ENCODE results near the gene CDHR3. TPM values are rescaled to one million over a fixed set of nuclear protein-coding genes. Genes with fewer than 3 reads are reported as not detected.

Gene CDHR3
- total and polyA plus RNA-seq, 9 of the 15 experiments (the other 6 are each of a cell fraction or from before 2014, with no cell fraction given): 0.03 to 0.66 (median 0.24) TPM; not detected in 1

- TF ChIP-seq ZNF609 (CRISPR knock-in tag; IDR thresholded peaks at IDR 0.05; ENCODE audit: borderline replicate concordance) (no peak), NRF1 (conservative IDR thresholded peaks at IDR 0.05 in 1 of 2, IDR thresholded peaks at IDR 0.05 in 1 of 2) (peak; percentile 64 to 70), TRIM28 (IDR thresholded peaks at IDR 0.05) (no peak), ARID3A (IDR thresholded peaks at IDR 0.05; ENCODE audit: borderline replicate concordance, low read depth, low read length) (no peak), ZKSCAN3 (CRISPR knock-in tag; IDR thresholded peaks at IDR 0.05) (no peak), ZFP30 (CRISPR knock-in tag; IDR thresholded peaks at IDR 0.05; ENCODE audit: borderline replicate concordance) (no peak), SNIP1 (IDR thresholded peaks at IDR 0.05; ENCODE audit: low read depth) (no peak), RB1 (IDR thresholded peaks at IDR 0.05; ENCODE audit: low read depth) (no peak), JUND (IDR thresholded peaks at IDR 0.05; ENCODE audit: borderline replicate concordance, low read depth, low read length) (peak; percentile 91), JUND (tag; IDR thresholded peaks at IDR 0.05; ENCODE audit: borderline replicate concordance, low read depth, low read length) (peak; percentile 89; the same call in 2 of the 3 replicates), CHD2 (IDR thresholded peaks at IDR 0.05; ENCODE audit: low read depth, low read length) (no peak), ZC3H8 (IDR thresholded peaks at IDR 0.05) (no peak), ZNF140 (CRISPR knock-in tag; IDR thresholded peaks at IDR 0.05) (no peak), MYNN (IDR thresholded peaks at IDR 0.05) (0 out of 2 replicates have a peak, but pooled peaks have one; percentile 33), MYNN (CRISPR knock-in tag; IDR thresholded peaks at IDR 0.05) (no peak), BCL6 (CRISPR knock-in tag; IDR thresholded peaks at IDR 0.05) (no peak), ARID1B (IDR thresholded peaks at IDR 0.05) (peak; percentile 43; the same call in 1 of the 2 replicates), SMC3 (conservative IDR thresholded peaks at IDR 0.05; ENCODE audit: insufficient read depth, low read depth, low read length) (no peak), E2F8 (IDR thresholded peaks at IDR 0.05; ENCODE audit: low read depth, partially characterized antibody) (no peak), MEIS2 (IDR thresholded peaks at IDR 0.05; ENCODE audit: partially characterized antibody) (no peak)
Observed at GRCh38 chr7:106064771-106065574, 101.9 kb downstream of the CDHR3 start (continued).

Measured in K562 (cell line).